DOHH2 (cell line): ENCODE data around the gene RIBC2.

ENCODE experiments used
- EZH2phosphoT487 ChIP-seq: fragments of 200-600 bp; sonication (generic); IDR thresholded peaks from 2 replicates; pipeline ENCODE4 v1.6.1; 2017; ENCODE audit warnings: borderline replicate concordance, mild to moderate bottlenecking, antibody characterized with exemption, low read length, moderate library complexity, mixed read lengths
- TF ChIP-seq, protein P1 (sequence below): fragments of 200-600 bp; sonication (generic); IDR thresholded peaks from one replicate; pipeline ENCODE4 v1.5.1; 2014; ENCODE audit warnings: antibody characterized with exemption, mild to moderate bottlenecking, low read depth, low read length; ENCODE audit not compliant: poor library complexity, severe bottlenecking

DNA sequence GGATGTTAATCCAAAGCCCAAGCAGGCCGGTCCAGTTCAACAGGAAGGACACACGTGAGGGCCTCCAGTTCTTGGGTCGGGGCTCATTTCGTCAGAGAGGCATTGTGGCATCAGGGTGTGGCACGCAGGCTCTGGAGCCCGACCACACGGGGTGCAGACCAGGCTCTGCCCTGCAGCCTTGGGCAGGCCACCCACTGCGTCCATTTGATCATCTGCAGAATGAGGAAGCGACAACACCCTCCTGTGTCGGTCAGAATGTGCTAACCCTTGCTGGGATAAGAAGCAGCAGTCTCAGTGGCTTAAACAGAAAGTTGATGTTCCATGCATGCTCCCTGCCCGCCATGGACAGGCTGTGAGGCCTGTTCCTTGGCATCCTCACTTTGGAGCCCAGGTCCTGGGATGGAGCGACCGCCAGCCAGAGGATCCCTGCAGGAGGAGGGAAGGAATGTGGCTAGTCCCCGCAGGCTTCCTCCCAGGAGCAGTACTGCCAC is 10.8 kb downstream of the RIBC2 start:
- TF ChIP-seq, protein P1, sequence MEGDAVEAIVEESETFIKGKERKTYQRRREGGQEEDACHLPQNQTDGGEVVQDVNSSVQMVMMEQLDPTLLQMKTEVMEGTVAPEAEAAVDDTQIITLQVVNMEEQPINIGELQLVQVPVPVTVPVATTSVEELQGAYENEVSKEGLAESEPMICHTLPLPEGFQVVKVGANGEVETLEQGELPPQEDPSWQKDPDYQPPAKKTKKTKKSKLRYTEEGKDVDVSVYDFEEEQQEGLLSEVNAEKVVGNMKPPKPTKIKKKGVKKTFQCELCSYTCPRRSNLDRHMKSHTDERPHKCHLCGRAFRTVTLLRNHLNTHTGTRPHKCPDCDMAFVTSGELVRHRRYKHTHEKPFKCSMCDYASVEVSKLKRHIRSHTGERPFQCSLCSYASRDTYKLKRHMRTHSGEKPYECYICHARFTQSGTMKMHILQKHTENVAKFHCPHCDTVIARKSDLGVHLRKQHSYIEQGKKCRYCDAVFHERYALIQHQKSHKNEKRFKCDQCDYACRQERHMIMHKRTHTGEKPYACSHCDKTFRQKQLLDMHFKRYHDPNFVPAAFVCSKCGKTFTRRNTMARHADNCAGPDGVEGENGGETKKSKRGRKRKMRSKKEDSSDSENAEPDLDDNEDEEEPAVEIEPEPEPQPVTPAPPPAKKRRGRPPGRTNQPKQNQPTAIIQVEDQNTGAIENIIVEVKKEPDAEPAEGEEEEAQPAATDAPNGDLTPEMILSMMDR, result no peak
- TF ChIP-seq EZH2phosphoT487, result no peak
